GM23338 (cell line): ENCODE results near the gene PLEKHM2. TPM values are rescaled to one million over a fixed set of nuclear protein-coding genes. Genes with fewer than 3 reads are reported as not detected.

Experiments
- ATAC-seq: fragments of 200-7000 bp; cut with Tn5 transposase; 3 replicates; pipeline ENCODE4 v1.9.1; 2020
- DNase-seq: peaks from one replicate; pipeline ENCODE4 v3.0.0-alpha.2; 2015; ENCODE audit warnings: low spot score
- H2AFZ ChIP-seq: fragments of 200-600 bp; sonication (generic); 2 replicates; pipeline ENCODE4 v1.8.0; 2016; ENCODE audit warnings: antibody characterized with exemption, mild to moderate bottlenecking, moderate library complexity
- H3F3A ChIP-seq: fragments of 200-600 bp; sonication (generic); replicated peaks from 2 replicates; pipeline ENCODE4 v1.8.0; 2017; ENCODE audit warnings: antibody characterized with exemption, mixed run types, low read depth
- H3K27ac ChIP-seq: fragments of 200-600 bp; sonication (generic); 2 replicates; pipeline ENCODE4 v1.6.1; 2016; ENCODE audit warnings: low read depth
- H3K27me3 ChIP-seq: fragments of 200-600 bp; sonication (generic); 2 replicates; pipeline ENCODE4 v1.8.0; 2016; ENCODE audit warnings: mild to moderate bottlenecking, mixed run types, moderate library complexity; ENCODE audit not compliant: insufficient read depth
- H3K36me3 ChIP-seq: fragments of 200-600 bp; sonication (generic); 2 replicates; pipeline ENCODE4 v1.8.0; 2016; ENCODE audit warnings: mild to moderate bottlenecking; ENCODE audit not compliant: insufficient read depth
- H3K4me1 ChIP-seq: fragments of 200-600 bp; sonication (generic); 2 replicates; pipeline ENCODE4 v1.8.0; 2016; ENCODE audit warnings: mild to moderate bottlenecking, moderate library complexity; ENCODE audit not compliant: insufficient read depth
- H3K4me2 ChIP-seq: fragments of 200-600 bp; sonication (generic); 2 replicates; pipeline ENCODE4 v1.7.1; 2017; ENCODE audit warnings: mixed run types
- H3K4me3 ChIP-seq: fragments of 200-600 bp; sonication (generic); 2 replicates; pipeline ENCODE4 v1.6.1; 2016; ENCODE audit warnings: mixed run types
- H3K79me2 ChIP-seq: fragments of 200-600 bp; sonication (generic); replicated peaks from 2 replicates; pipeline ENCODE4 v1.8.0; 2017; ENCODE audit warnings: mild to moderate bottlenecking; ENCODE audit not compliant: insufficient read depth
- H3K9me2 ChIP-seq: fragments of 200-600 bp; sonication (generic); 2 replicates; pipeline ENCODE4 v1.8.0; 2017; ENCODE audit not compliant: insufficient read depth
- H4K20me1 ChIP-seq: fragments of 200-600 bp; sonication (generic); replicated peaks from 2 replicates; pipeline ENCODE4 v1.8.0; 2017; ENCODE audit warnings: mild to moderate bottlenecking; ENCODE audit not compliant: insufficient read depth
- H3K27ac Mint-ChIP-seq: 2 replicates; pipeline ENCODE4 v1.8.0; 2020; ENCODE audit warnings: inconsistent platforms, mild to moderate bottlenecking, moderate library complexity, mixed read lengths
- H3K27me3 Mint-ChIP-seq: 3 replicates; pipeline ENCODE4 v1.8.0; 2022; ENCODE audit warnings: low read depth, mild to moderate bottlenecking, moderate library complexity, mixed read lengths, inconsistent platforms; ENCODE audit not compliant: insufficient read depth, poor library complexity
- H3K36me3 Mint-ChIP-seq: 3 replicates; pipeline ENCODE4 v1.8.0; 2021; ENCODE audit warnings: low read depth, mild to moderate bottlenecking, inconsistent platforms, moderate library complexity, mixed read lengths
- H3K4me1 Mint-ChIP-seq: 3 replicates; pipeline ENCODE4 v1.8.0; 2020; ENCODE audit warnings: mild to moderate bottlenecking, inconsistent platforms, mixed read lengths
- H3K4me3 Mint-ChIP-seq: 3 replicates; pipeline ENCODE4 v1.8.0; 2021; ENCODE audit warnings: moderate library complexity, mild to moderate bottlenecking, inconsistent platforms, mixed read lengths
- H3K9me3 Mint-ChIP-seq: 3 replicates; pipeline ENCODE4 v1.8.0; 2020; ENCODE audit warnings: moderate library complexity, mild to moderate bottlenecking, inconsistent platforms, mixed read lengths
- EZH2 ChIP-seq: fragments of 200-600 bp; sonication (generic); IDR thresholded peaks from one replicate; pipeline ENCODE4 v1.8.0; 2017; ENCODE audit warnings: antibody characterized with exemption, mild to moderate bottlenecking, low read depth; ENCODE audit not compliant: unreplicated experiment
- EZH2phosphoT487 ChIP-seq: fragments of 200-600 bp; sonication (generic); IDR thresholded peaks from one replicate; pipeline ENCODE4 v1.8.1; 2018; ENCODE audit warnings: antibody characterized with exemption; ENCODE audit not compliant: unreplicated experiment
- JUNB ChIP-seq: IDR thresholded peaks from one replicate; pipeline ENCODE4 v1.6.1; 2016; ENCODE audit warnings: antibody characterized with exemption; ENCODE audit not compliant: unreplicated experiment
- NANOG ChIP-seq: IDR thresholded peaks from 2 replicates; pipeline ENCODE4 v1.6.1; 2016; ENCODE audit warnings: antibody characterized with exemption, borderline replicate concordance
- STAT1 ChIP-seq: IDR thresholded peaks from one replicate; pipeline ENCODE4 v1.6.1; 2016; ENCODE audit warnings: antibody characterized with exemption; ENCODE audit not compliant: unreplicated experiment
- ZNF331 ChIP-seq: fragments of 250-450 bp; sonication (Bioruptor Pico); IDR thresholded peaks from 2 replicates; pipeline ENCODE4 v1.5.0; 2020; ENCODE audit warnings: low read depth, mild to moderate bottlenecking, moderate library complexity
- polyA plus RNA-seq: library from polyadenylated mRNA; unstranded; fragments of >200 nt; fragmentation: Nextera tagmentation; extraction: Ambion mirVana; gene quantifications from 2 replicates; pipeline ENCODE4 v1.2.1, GENCODE V29; 2016
- total RNA-seq: library from RNA; depleted of rRNA; stranded (reverse); fragments of >200 nt; shearing (Covaris generic); gene quantifications from 2 replicates; pipeline ENCODE4 v1.2.3, GENCODE V29; 2014
- TF ChIP-seq, protein P1 (sequence below): IDR thresholded peaks from 2 replicates; pipeline ENCODE4 v1.6.1; 2016; ENCODE audit warnings: antibody characterized with exemption
- TF ChIP-seq, protein P2 (sequence below): fragments of 250-450 bp; sonication (Bioruptor Pico); IDR thresholded peaks from 2 replicates; pipeline ENCODE4 v1.5.0; 2020; ENCODE audit warnings: mild to moderate bottlenecking, moderate library complexity

PLEKHM2 gene
- total and polyA plus RNA-seq, 2 experiments from 2014 or later = 11.2 to 40.0 TPM

DNA sequence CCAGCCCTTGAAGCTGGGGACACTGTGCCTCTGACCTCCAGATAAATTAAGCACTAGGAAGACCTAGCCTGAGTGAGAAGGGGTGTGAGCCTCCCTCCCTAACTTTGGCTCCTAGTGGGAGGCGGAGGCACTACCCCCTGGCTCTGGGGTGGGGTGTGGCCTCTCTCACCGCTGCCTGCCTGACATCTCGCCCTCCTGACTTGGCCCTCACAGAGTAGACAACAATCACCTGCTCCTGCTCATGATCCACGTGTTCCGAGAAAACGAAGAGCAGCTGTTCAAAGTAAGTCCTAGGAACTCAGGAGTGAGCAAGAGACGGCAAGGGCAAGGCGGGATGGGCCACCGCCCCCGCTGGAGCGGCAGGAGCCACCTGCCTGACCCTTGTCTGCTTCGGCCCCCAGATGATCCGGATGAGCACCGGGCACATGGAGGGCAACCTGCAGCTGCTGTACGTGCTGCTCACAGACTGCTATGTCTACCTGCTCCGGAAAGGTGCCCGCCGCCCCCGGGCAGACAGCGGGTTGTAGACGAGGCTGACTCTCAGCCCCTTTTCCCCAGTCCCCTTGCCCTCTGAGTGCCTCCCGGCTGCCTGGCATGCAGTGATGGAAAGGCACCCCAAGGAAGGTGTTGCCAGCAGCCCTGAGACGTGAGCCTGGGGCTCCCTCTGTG is 43.9 kb downstream of the PLEKHM2 start:
- H4K20me1 ChIP-seq = no peaks in the 10 kb centered on the region
- H2AFZ ChIP-seq = no peak overlapping the region
- Mint-ChIP-seq H3K36me3 (peaks cover 32% of the 10 kb centered on the region), H3K4me1 (no peaks in the 10 kb centered on the region), H3K9me3 (no peaks in the 10 kb centered on the region), H3K4me3 (no peak overlapping the region), H3K27ac (no peak overlapping the region), H3K27me3 (peaks cover 8% of the 10 kb centered on the region)
- TF ChIP-seq STAT1 = no peak
- no peak for TF ChIP-seq EZH2
- TF ChIP-seq, protein P1, sequence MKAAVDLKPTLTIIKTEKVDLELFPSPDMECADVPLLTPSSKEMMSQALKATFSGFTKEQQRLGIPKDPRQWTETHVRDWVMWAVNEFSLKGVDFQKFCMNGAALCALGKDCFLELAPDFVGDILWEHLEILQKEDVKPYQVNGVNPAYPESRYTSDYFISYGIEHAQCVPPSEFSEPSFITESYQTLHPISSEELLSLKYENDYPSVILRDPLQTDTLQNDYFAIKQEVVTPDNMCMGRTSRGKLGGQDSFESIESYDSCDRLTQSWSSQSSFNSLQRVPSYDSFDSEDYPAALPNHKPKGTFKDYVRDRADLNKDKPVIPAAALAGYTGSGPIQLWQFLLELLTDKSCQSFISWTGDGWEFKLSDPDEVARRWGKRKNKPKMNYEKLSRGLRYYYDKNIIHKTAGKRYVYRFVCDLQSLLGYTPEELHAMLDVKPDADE = no peak
- DNase-seq (no peak), ATAC-seq (no peak)
- no peaks in the 10 kb centered on the region for H3F3A ChIP-seq
- no peak overlapping the region for H3K4me3 ChIP-seq
- H3K79me2 ChIP-seq = no peaks in the 10 kb centered on the region
- H3K4me2 ChIP-seq = no peak overlapping the region
- no peaks in the 10 kb centered on the region for H3K27me3 ChIP-seq
- no peak overlapping the region for H3K27ac ChIP-seq
- no peaks in the 10 kb centered on the region for H3K36me3 ChIP-seq
- no peaks in the 10 kb centered on the region for H3K4me1 ChIP-seq
- H3K9me2 ChIP-seq = no peaks in the 10 kb centered on the region

DNA sequence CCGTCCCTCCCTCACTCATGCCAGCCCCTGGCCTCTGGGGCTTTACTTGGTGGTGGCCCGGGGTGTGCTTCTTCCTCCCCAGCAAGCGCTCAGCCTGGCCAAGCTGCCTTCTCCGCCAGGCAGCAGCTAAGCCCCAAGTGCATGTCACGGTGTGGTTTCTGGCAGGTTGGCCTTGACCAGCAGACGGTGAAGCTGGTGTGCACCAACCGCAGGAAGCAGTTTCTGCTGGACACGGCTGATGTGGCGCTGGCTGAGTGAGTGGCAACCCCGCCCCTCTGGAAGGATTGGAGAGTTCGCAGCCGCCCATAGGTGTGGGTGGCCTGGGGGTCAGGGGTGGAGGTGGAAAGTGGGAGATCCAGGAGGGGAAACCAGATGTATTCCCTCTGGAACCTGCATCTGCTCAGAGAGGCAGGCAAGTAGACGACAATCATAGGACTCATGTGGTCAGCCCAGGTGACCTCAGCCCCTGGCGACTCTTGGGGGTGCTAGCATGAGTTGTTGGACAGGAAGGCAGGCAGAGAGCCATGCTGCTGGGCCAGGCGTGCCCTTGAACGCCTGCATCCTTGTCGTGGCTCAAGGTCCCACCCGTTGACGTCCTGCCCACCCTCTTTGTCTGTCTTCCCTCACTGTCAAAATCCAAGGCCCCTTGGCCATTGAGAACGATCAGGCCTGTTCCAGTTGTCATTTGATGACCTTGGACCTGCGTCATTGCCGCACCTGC is 45.0 kb downstream of the PLEKHM2 start:
- Histone ChIP-seq H2AFZ (no peak overlapping the region), H4K20me1 (no peaks in the 10 kb centered on the region), H3K27ac (no peak overlapping the region), H3K4me2 (no peak overlapping the region), H3K9me2 (no peaks in the 10 kb centered on the region), H3K79me2 (no peaks in the 10 kb centered on the region), H3K4me1 (no peaks in the 10 kb centered on the region), H3K4me3 (no peak overlapping the region), H3K36me3 (no peaks in the 10 kb centered on the region), H3F3A (no peaks in the 10 kb centered on the region), H3K27me3 (no peaks in the 10 kb centered on the region)
- Mint-ChIP-seq H3K27me3 (peaks cover 12% of the 10 kb centered on the region), H3K9me3 (no peaks in the 10 kb centered on the region), H3K4me1 (no peaks in the 10 kb centered on the region), H3K4me3 (no peak overlapping the region), H3K36me3 (peaks cover 37% of the 10 kb centered on the region), H3K27ac (no peak overlapping the region)
- ATAC-seq = no peak
- no peak for DNase-seq
- TF ChIP-seq EZH2 (no peak), EZH2phosphoT487 (no peak), NANOG (no peak), JUNB (no peak), ZNF331 (no peak), STAT1 (no peak)
- TF ChIP-seq, protein P1 = no peak
- TF ChIP-seq, protein P2, sequence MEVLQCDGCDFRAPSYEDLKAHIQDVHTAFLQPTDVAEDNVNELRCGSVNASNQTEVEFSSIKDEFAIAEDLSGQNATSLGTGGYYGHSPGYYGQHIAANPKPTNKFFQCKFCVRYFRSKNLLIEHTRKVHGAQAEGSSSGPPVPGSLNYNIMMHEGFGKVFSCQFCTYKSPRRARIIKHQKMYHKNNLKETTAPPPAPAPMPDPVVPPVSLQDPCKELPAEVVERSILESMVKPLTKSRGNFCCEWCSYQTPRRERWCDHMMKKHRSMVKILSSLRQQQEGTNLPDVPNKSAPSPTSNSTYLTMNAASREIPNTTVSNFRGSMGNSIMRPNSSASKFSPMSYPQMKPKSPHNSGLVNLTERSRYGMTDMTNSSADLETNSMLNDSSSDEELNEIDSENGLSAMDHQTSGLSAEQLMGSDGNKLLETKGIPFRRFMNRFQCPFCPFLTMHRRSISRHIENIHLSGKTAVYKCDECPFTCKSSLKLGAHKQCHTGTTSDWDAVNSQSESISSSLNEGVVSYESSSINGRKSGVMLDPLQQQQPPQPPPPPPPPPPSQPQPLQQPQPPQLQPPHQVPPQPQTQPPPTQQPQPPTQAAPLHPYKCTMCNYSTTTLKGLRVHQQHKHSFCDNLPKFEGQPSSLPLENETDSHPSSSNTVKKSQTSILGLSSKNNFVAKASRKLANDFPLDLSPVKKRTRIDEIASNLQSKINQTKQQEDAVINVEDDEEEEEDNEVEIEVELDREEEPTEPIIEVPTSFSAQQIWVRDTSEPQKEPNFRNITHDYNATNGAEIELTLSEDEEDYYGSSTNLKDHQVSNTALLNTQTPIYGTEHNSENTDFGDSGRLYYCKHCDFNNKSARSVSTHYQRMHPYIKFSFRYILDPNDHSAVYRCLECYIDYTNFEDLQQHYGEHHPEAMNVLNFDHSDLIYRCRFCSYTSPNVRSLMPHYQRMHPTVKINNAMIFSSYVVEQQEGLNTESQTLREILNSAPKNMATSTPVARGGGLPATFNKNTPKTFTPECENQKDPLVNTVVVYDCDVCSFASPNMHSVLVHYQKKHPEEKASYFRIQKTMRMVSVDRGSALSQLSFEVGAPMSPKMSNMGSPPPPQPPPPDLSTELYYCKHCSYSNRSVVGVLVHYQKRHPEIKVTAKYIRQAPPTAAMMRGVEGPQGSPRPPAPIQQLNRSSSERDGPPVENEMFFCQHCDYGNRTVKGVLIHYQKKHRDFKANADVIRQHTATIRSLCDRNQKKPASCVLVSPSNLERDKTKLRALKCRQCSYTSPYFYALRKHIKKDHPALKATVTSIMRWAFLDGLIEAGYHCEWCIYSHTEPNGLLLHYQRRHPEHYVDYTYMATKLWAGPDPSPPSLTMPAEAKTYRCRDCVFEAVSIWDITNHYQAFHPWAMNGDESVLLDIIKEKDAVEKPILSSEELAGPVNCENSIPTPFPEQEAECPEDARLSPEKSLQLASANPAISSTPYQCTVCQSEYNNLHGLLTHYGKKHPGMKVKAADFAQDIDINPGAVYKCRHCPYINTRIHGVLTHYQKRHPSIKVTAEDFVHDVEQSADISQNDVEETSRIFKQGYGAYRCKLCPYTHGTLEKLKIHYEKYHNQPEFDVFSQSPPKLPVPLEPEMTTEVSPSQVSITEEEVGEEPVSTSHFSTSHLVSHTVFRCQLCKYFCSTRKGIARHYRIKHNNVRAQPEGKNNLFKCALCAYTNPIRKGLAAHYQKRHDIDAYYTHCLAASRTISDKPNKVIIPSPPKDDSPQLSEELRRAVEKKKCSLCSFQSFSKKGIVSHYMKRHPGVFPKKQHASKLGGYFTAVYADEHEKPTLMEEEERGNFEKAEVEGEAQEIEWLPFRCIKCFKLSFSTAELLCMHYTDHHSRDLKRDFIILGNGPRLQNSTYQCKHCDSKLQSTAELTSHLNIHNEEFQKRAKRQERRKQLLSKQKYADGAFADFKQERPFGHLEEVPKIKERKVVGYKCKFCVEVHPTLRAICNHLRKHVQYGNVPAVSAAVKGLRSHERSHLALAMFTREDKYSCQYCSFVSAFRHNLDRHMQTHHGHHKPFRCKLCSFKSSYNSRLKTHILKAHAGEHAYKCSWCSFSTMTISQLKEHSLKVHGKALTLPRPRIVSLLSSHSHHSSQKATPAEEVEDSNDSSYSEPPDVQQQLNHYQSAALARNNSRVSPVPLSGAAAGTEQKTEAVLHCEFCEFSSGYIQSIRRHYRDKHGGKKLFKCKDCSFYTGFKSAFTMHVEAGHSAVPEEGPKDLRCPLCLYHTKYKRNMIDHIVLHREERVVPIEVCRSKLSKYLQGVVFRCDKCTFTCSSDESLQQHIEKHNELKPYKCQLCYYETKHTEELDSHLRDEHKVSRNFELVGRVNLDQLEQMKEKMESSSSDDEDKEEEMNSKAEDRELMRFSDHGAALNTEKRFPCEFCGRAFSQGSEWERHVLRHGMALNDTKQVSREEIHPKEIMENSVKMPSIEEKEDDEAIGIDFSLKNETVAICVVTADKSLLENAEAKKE = no peak
